HepG2 (cell line): ENCODE results near the gene FRMD1. TPM values are rescaled to one million over a fixed set of nuclear protein-coding genes. Genes with fewer than 3 reads are reported as not detected.

ENCODE experiments used
- ATAC-seq: fragments of 200-7000 bp; cut with Tn5 transposase; 3 replicates; pipeline ENCODE4 v1.9.1; 2020; ENCODE audit warnings: mild to moderate bottlenecking, moderate library complexity
- BruUV-seq: library from RNA; stranded (reverse); fragments of 400-500 nt; replicated peaks from 2 replicates; lab custom pipeline; 2021; lab: Mats Ljungman, UMichigan
- CTCF ChIA-PET: fragments of 300-600 bp; formaldehyde crosslinking; extraction: SDS; loops from one replicate; lab custom pipeline; 2021; ENCODE audit warnings: low total read pairs, inconsistent platforms, low intra/inter-chr PET ratio; lab: Yijun Ruan, JAX
- POLR2A ChIA-PET: fragments of 350-600 bp; sonication (Branson Sonifier 250); formaldehyde crosslinking; loops from one replicate; lab custom pipeline; 2020; ENCODE audit warnings: antibody characterized with exemption, inconsistent platforms; lab: Yijun Ruan, JAX
- DNase-seq: peaks from one replicate; pipeline ENCODE4 v3.0.0-alpha.2; 2015; ENCODE audit warnings: low spot score
- FAIRE-seq: peaks from 3 replicates; lab custom pipeline; 2011; peaks lifted over from hg19 to GRCh38; lab: Jason Lieb, UNC
- H2AFZ ChIP-seq: one replicate; pipeline ENCODE4 v1.6.1; 2011; ENCODE audit warnings: low read length, inconsistent platforms
- H3K27ac ChIP-seq: fragments of 300-600 bp; 3 replicates; pipeline ENCODE4 v1.8.0; 2011; ENCODE audit warnings: mixed run types, mild to moderate bottlenecking, mixed read lengths, low read length, inconsistent platforms; ENCODE audit not compliant: insufficient read depth; ENCODE audit errors: extremely low read length
- H3K27me3 ChIP-seq, 2 experiments: fragments of 200-600 bp in 1 of 2; 2 replicates in 1 of 2; 3 replicates in 1 of 2; pipeline versions ENCODE4 v1.6.0 to v1.8.0; 2011; ENCODE audit warnings: low read length in 2 of 2, mild to moderate bottlenecking in 2 of 2, moderate library complexity in 2 of 2, inconsistent platforms in 1 of 2; ENCODE audit not compliant: insufficient read depth in 2 of 2, control insufficient read depth in 1 of 2
- H3K36me3 ChIP-seq, 2 experiments: fragments of 200-600 bp in 1 of 2; replicated peaks in 1 of 2; 2 replicates in 1 of 2; 3 replicates in 1 of 2; pipeline versions ENCODE4 v1.5.1 to v1.8.0; 2011; ENCODE audit warnings: low read length in 2 of 2, inconsistent platforms in 1 of 2; ENCODE audit not compliant: insufficient read depth in 2 of 2, control insufficient read depth in 1 of 2
- H3K4me1 ChIP-seq: 2 replicates; pipeline ENCODE4 v1.5.1; 2012; ENCODE audit warnings: low read length, inconsistent platforms; ENCODE audit not compliant: insufficient read depth
- H3K4me2 ChIP-seq: 2 replicates; pipeline ENCODE4 v1.6.0; 2011; ENCODE audit warnings: low read depth, low read length, inconsistent platforms
- H3K4me3 ChIP-seq, 3 experiments: fragments of 200-600 bp in 1 of 3; sonication (generic), shearing (Covaris generic) in 1 of 3; replicated peaks in 1 of 3; 2 replicates each; pipeline ENCODE4 v1.5.1; 2011 to 2016; ENCODE audit warnings: low read length in 3 of 3, inconsistent platforms in 2 of 3, low read depth in 2 of 3, mild to moderate bottlenecking in 2 of 3, control low read depth in 1 of 3, mixed read lengths in 1 of 3; ENCODE audit not compliant: insufficient read depth in 1 of 3
- H3K79me2 ChIP-seq: one replicate; pipeline ENCODE4 v1.6.1; 2011; ENCODE audit warnings: low read length, inconsistent platforms; ENCODE audit not compliant: insufficient read depth
- H3K9ac ChIP-seq: 2 replicates; pipeline ENCODE4 v1.6.0; 2011; ENCODE audit warnings: mild to moderate bottlenecking, low read depth, low read length, inconsistent platforms; ENCODE audit not compliant: insufficient read depth
- H3K9me3 ChIP-seq: 2 replicates; pipeline ENCODE4 v1.5.1; 2012; ENCODE audit warnings: mild to moderate bottlenecking, low read length
- H4K20me1 ChIP-seq: 2 replicates; pipeline ENCODE4 v1.6.0; 2011; ENCODE audit warnings: inconsistent platforms, mild to moderate bottlenecking, low read length, moderate library complexity; ENCODE audit not compliant: insufficient read depth
- HCFC1 ChIP-seq: fragments of 150-350 bp; IDR thresholded peaks from 2 replicates; pipeline ENCODE4 v1.6.1; 2014; ENCODE audit warnings: low read depth, low read length
- HNRNPH1 ChIP-seq: fragments of 200-400 bp; formaldehyde crosslinking; optimal IDR thresholded peaks from 2 replicates; pipeline ENCODE3; 2017; ENCODE audit warnings: mild to moderate bottlenecking, low read depth, low read length
- IKZF1 ChIP-seq: fragments of 450-650 bp; IDR thresholded peaks from 2 replicates; pipeline ENCODE4 v1.7.1; 2016
- MTF2 ChIP-seq: sonication (generic); formaldehyde crosslinking; IDR thresholded peaks from 2 replicates; pipeline ENCODE4 v1.5.0; 2020; ENCODE audit warnings: missing genetic modification reagents, borderline replicate concordance
- NFE2L2 ChIP-seq: fragments of 150-350 bp; IDR thresholded peaks from 2 replicates; pipeline ENCODE4 v1.6.1; 2014; ENCODE audit warnings: low read length
- PHF20 ChIP-seq: sonication (generic); formaldehyde crosslinking; IDR thresholded peaks from 2 replicates; pipeline ENCODE4 v1.5.0; 2020; ENCODE audit warnings: mild to moderate bottlenecking, missing genetic modification reagents
- REXO4 ChIP-seq: sonication (generic); formaldehyde crosslinking; IDR thresholded peaks from 2 replicates; pipeline ENCODE4 v1.8.0; 2022; ENCODE audit warnings: missing genetic modification reagents, mild to moderate bottlenecking, borderline replicate concordance
- SOX6 ChIP-seq, 2 experiments: fragments of 450-650 bp in 1 of 2; sonication (generic) in 1 of 2; formaldehyde crosslinking in 1 of 2; IDR thresholded peaks; 2 replicates each; pipeline versions ENCODE4 v1.4.0 to v1.6.1; 2017 to 2020; ENCODE audit warnings: antibody characterized with exemption in 1 of 2, mild to moderate bottlenecking in 1 of 2, missing genetic modification reagents in 1 of 2
- TIGD3 ChIP-seq: sonication (generic); formaldehyde crosslinking; IDR thresholded peaks from 2 replicates; pipeline ENCODE4 v1.5.1; 2020; ENCODE audit warnings: mild to moderate bottlenecking, missing genetic modification reagents, borderline replicate concordance
- ZBTB20 ChIP-seq: sonication (generic); formaldehyde crosslinking; IDR thresholded peaks from 2 replicates; pipeline ENCODE4 v1.8.1; 2023; ENCODE audit warnings: missing genetic modification reagents, low read depth, mild to moderate bottlenecking, borderline replicate concordance
- ZBTB46 ChIP-seq: sonication (generic); formaldehyde crosslinking; IDR thresholded peaks from 2 replicates; pipeline ENCODE4 v1.4.0; 2020; ENCODE audit warnings: mild to moderate bottlenecking, missing genetic modification reagents, borderline replicate concordance
- ZNF10 ChIP-seq: sonication (generic); formaldehyde crosslinking; IDR thresholded peaks from 2 replicates; pipeline ENCODE4 v1.4.0; 2020; ENCODE audit warnings: mild to moderate bottlenecking, low read depth, missing genetic modification reagents, borderline replicate concordance
- ZNF331 ChIP-seq: sonication (generic); formaldehyde crosslinking; IDR thresholded peaks from 2 replicates; pipeline ENCODE4 v1.4.0; 2020; ENCODE audit warnings: missing genetic modification reagents
- ZNF607 ChIP-seq: sonication (generic); formaldehyde crosslinking; IDR thresholded peaks from 2 replicates; pipeline ENCODE4 v1.5.1; 2020; ENCODE audit warnings: missing genetic modification reagents, mild to moderate bottlenecking, borderline replicate concordance
- ZNF687 ChIP-seq: sonication (generic); formaldehyde crosslinking; IDR thresholded peaks from 2 replicates; pipeline ENCODE4 v1.5.1; 2020; ENCODE audit warnings: mild to moderate bottlenecking, missing genetic modification reagents, moderate library complexity
- ZNF839 ChIP-seq: sonication (generic); formaldehyde crosslinking; IDR thresholded peaks from 2 replicates; pipeline ENCODE4 v1.4.0; 2020; ENCODE audit warnings: missing genetic modification reagents, mild to moderate bottlenecking, borderline replicate concordance
- ZNF850 ChIP-seq: sonication (generic); formaldehyde crosslinking; conservative IDR thresholded peaks from 2 replicates; pipeline ENCODE4 v1.9.0; 2021; ENCODE audit warnings: mild to moderate bottlenecking, missing genetic modification reagents
- ZSCAN31 ChIP-seq: sonication (generic); formaldehyde crosslinking; IDR thresholded peaks from 2 replicates; pipeline ENCODE4 v1.5.0; 2020; ENCODE audit warnings: low read depth, mild to moderate bottlenecking, missing genetic modification reagents
- WGBS: methylation state at CpG from one replicate; pipeline ENCODE4 v1.1.6; 2017; ENCODE audit warnings: low lambda C conversion rate; 5-methylcytosine and 5-hydroxymethylcytosine counted together
- in situ Hi-C: cut with HindIII; loops from 2 replicates; pipeline ENCODE4 v1.10.0; 2017; ENCODE audit warnings: low pct_unique_long_range_greater_than_20kb; ENCODE audit not compliant: extremely low pct_ligation_motif_present
- intact Hi-C: fragments of 100-400 bp; cut with micrococcal nuclease; formaldehyde crosslinking; loops from one replicate; pipeline ENCODE4 v1.10.0; 2022; ENCODE audit not compliant: unreplicated experiment
- polyA plus RNA-seq, 8 experiments: library from polyadenylated mRNA; depleted of rRNA in 3 of 8; stranded (reverse) in 7 of 8; unstranded in 1 of 8; fragments of >200 nt; fragmentation: Illumina TruSeq in 4 of 8; extraction: Trizol in 4 of 8; gene quantifications; 2 replicates each; pipeline versions ENCODE4 v1.2.1 to v1.2.3, GENCODE V29; 2011 to 2016; ENCODE audit warnings: low read depth in 4 of 8, missing spikeins in 1 of 8, mixed read lengths in 1 of 8; ENCODE audit not compliant: insufficient read depth in 1 of 8
- total RNA-seq, 5 experiments: library from RNA; depleted of rRNA; stranded (reverse); fragments of >200 nt; fragmentation: Illumina TruSeq; extraction: Trizol; gene quantifications; 2 replicates each; pipeline ENCODE4 v1.2.3, GENCODE V29; 2016; ENCODE audit warnings: low read depth in 1 of 5

Gene FRMD1
- total and polyA plus RNA-seq, 2 of the 13 experiments (the other 11 are each of a cell fraction or from before 2014, with no cell fraction given): 0.01 TPM; not detected in 1

- no peak overlapping the region for H3K4me3 ChIP-seq
- in situ Hi-C loops: no loop called here
- no peak overlapping the region for H3K9ac ChIP-seq
- H3K79me2 ChIP-seq: no peaks in the 10 kb centered on the region
- 38% methylated on average over 6 of the region's 17 CpGs for WGBS
- no peak overlapping the region for H3K4me2 ChIP-seq
- CTCF ChIA-PET: no interaction called here
- POLR2A ChIA-PET: no interaction called here
- TF ChIP-seq ZSCAN31: no peak
- no peak for TF ChIP-seq ZNF607 (CRISPR knock-in tag)
- no peak for TF ChIP-seq MTF2 (CRISPR knock-in tag)
- no peak for TF ChIP-seq ZNF839 (CRISPR knock-in tag)
- no peak for TF ChIP-seq ZNF687 (CRISPR knock-in tag)
- no peak for TF ChIP-seq REXO4 (CRISPR knock-in tag)
- TF ChIP-seq HCFC1: no peak
- TF ChIP-seq NFE2L2: no peak
- TF ChIP-seq PHF20: no peak
- TF ChIP-seq IKZF1: no peak
- TF ChIP-seq TIGD3 (CRISPR knock-in tag): no peak
- TF ChIP-seq SOX6 (IDR thresholded peaks at IDR 0.05): no peak
- TF ChIP-seq SOX6 (CRISPR knock-in tag; IDR thresholded peaks at IDR 0.05): no peak
- no peak for TF ChIP-seq ZNF10 (CRISPR knock-in tag)
- TF ChIP-seq ZNF850: no peak
- TF ChIP-seq ZBTB46 (CRISPR knock-in tag): no peak
- TF ChIP-seq ZBTB20 (CRISPR knock-in tag): no peak
- no peak for TF ChIP-seq ZNF331 (CRISPR knock-in tag)
- no peak for TF ChIP-seq HNRNPH1
- no peaks in the 10 kb centered on the region for H4K20me1 ChIP-seq
- intact Hi-C loops: no loop called here
- H2AFZ ChIP-seq: no peak overlapping the region
- no peak for FAIRE-seq
- no peak for DNase-seq
- H3K36me3 ChIP-seq: no peaks in the 10 kb centered on the region
- H3K9me3 ChIP-seq: no peaks in the 10 kb centered on the region
- H3K4me1 ChIP-seq: peaks cover 14% of the 10 kb centered on the region
- no peak; the same call in 2 of the 3 replicates for ATAC-seq
- no TSS peak for BruUV-seq
- no peak overlapping the region for H3K27ac ChIP-seq
- H3K27me3 ChIP-seq: peaks cover 4 to 68% of the 10 kb centered on the region in 2 experiments
Observed at GRCh38 chr6:168095171-168095691, 16.2 kb upstream of the FRMD1 start.
